Lung (tissue), 12 donors: ENCODE measurements around the gene LIME1. TPM values are rescaled to one million over a fixed set of nuclear protein-coding genes. Genes with fewer than 3 reads are reported as not detected.
A peak's percentile ranks its signal among the peaks of the same experiment; 100 is the strongest.

ENCODE experiments used
- ATAC-seq: fragments of 200-7000 bp; cut with Tn5 transposase; one replicate; pipeline ENCODE4 v1.9.1; 2020; ENCODE audit warnings: moderate number of reproducible peaks; ENCODE audit not compliant: insufficient read depth, low FRiP score
- DNase-seq, 3 donors: peaks; one replicate each; pipeline ENCODE4 v3.0.0-alpha.2; 2013 to 2017
- H3K27ac ChIP-seq, 2 donors: one replicate each; pipeline ENCODE4 v1.5.1; 2013; ENCODE audit warnings: mild to moderate bottlenecking in 2 of 2, moderate library complexity in 2 of 2, control low read depth in 1 of 2, inconsistent platforms in 1 of 2, low read depth in 1 of 2, low read length in 1 of 2
- H3K27me3 ChIP-seq, 3 donors: one replicate each; pipeline ENCODE4 v1.5.1; 2013; ENCODE audit warnings: low read length in 2 of 3; ENCODE audit not compliant: control insufficient read depth in 3 of 3, insufficient read depth in 3 of 3
- H3K36me3 ChIP-seq, 4 donors: one replicate each; pipeline ENCODE4 v1.5.1; 2013; ENCODE audit warnings: low read length in 4 of 4, mild to moderate bottlenecking in 1 of 4, moderate library complexity in 1 of 4; ENCODE audit not compliant: control insufficient read depth in 4 of 4, insufficient read depth in 4 of 4
- H3K4me1 ChIP-seq, 5 donors: one replicate each; pipeline ENCODE4 v1.5.1; 2013; ENCODE audit warnings: low read length in 5 of 5, mild to moderate bottlenecking in 2 of 5, moderate library complexity in 1 of 5; ENCODE audit not compliant: control insufficient read depth in 5 of 5, insufficient read depth in 5 of 5
- H3K4me3 ChIP-seq: one replicate; pipeline ENCODE4 v1.5.1; 2013; ENCODE audit warnings: mild to moderate bottlenecking, control low read depth, moderate library complexity
- H3K9ac ChIP-seq, 2 donors: one replicate each; pipeline ENCODE4 v1.5.1; 2013; ENCODE audit warnings: low read length in 2 of 2, control low read depth in 1 of 2; ENCODE audit not compliant: insufficient read depth in 1 of 2
- H3K9me3 ChIP-seq, 4 donors: one replicate each; pipeline ENCODE4 v1.5.1; 2013; ENCODE audit warnings: low read length in 3 of 4, mild to moderate bottlenecking in 1 of 4, moderate library complexity in 1 of 4; ENCODE audit not compliant: control insufficient read depth in 4 of 4, insufficient read depth in 3 of 4
- CTCF ChIP-seq: IDR thresholded peaks from 2 replicates; pipeline ENCODE4 v1.5.1; 2012; ENCODE audit warnings: mild to moderate bottlenecking; ENCODE audit errors: control extremely low read depth, extremely low read depth
- WGBS, 2 donors: extraction: QIAGEN DNeasy Blood & Tissue Kit; methylation state at CpG; one replicate each; pipeline ENCODE4 v1.1.7; 2013; 5-methylcytosine and 5-hydroxymethylcytosine counted together
- polyA plus RNA-seq, 2 donors: library from polyadenylated mRNA; stranded (reverse); fragments of 200-250 nt; gene quantifications; one replicate each; pipeline ENCODE4 v1.2.1, GENCODE V29; 2013
- total RNA-seq, 2 donors: library from RNA; depleted of rRNA in 1 of 2; stranded (reverse); fragments of >200 nt in 1 of 2; gene quantifications; one replicate each; pipeline ENCODE4 v1.2.1, GENCODE V29; 2014 to 2021
- donor health status: control.
- donor health status: control.
- donor health status: Bipolar disorder and iron deficiency.
- donor health status: healthy.
- donor health status: DM: yes; HTN: yes; CAD: no.

LIME1 gene
- total and polyA plus RNA-seq, 4 donors = 6.2 to 19.9 (median 10.2) TPM

GRCh38 chr20:63700199-63701050 is 36.0 kb upstream of the LIME1 start:
- Histone ChIP-seq H3K36me3 (peaks cover 0 to 39% (median 4%) of the 10 kb centered on the region in 4 donors), H3K27ac (peak overlapping the region in 1 of 2 donors; percentile 78), H3K9ac (no peak overlapping the region), H3K27me3 (no peaks in the 10 kb centered on the region), H3K9me3 (no peaks in the 10 kb centered on the region), H3K4me3 (no peak overlapping the region), H3K4me1 (peaks cover 0 to 23% (median 0%) of the 10 kb centered on the region in 5 donors)
- WGBS, 2 donors = 91 to 92% methylated on average over 43 of the region's 43 CpGs
- ATAC-seq (no peak), DNase-seq (no peak)
- TF ChIP-seq CTCF = no peak

GRCh38 chr20:63701051-63701328 is 35.5 kb upstream of the LIME1 start:
- Histone ChIP-seq H3K4me1 (peaks cover 0 to 23% (median 0%) of the 10 kb centered on the region in 5 donors), H3K9ac (no peak overlapping the region), H3K9me3 (no peaks in the 10 kb centered on the region), H3K4me3 (no peak overlapping the region), H3K36me3 (peaks cover 0 to 36% (median 8%) of the 10 kb centered on the region in 4 donors), H3K27me3 (no peaks in the 10 kb centered on the region), H3K27ac (no peak overlapping the region)
- 80 to 81% methylated on average over 5 of the region's 5 CpGs for WGBS, 2 donors
- no peak for TF ChIP-seq CTCF
- DNase-seq (no peak), ATAC-seq (no peak)

- ATAC-seq = no peak
Measured at GRCh38 chr20:63701329-63702035, 35.0 kb upstream of the LIME1 start.

More at GRCh38 chr20:63701329-63702035, 35.0 kb upstream of the LIME1 start:
- no peak for TF ChIP-seq CTCF
- Histone ChIP-seq H3K36me3 (peaks cover 0 to 37% (median 12%) of the 10 kb centered on the region in 4 donors), H3K27ac (no peak overlapping the region), H3K9ac (no peak overlapping the region), H3K4me1 (peaks cover 0 to 25% (median 3%) of the 10 kb centered on the region in 5 donors), H3K9me3 (no peaks in the 10 kb centered on the region), H3K27me3 (no peaks in the 10 kb centered on the region), H3K4me3 (no peak overlapping the region)
- DNase-seq = no peak
- WGBS, 2 donors = 79 to 90% methylated on average over 12 to 14 of the region's 14 CpGs
